OCI-M1 (cell line): ENCODE results near the gene MINDY4.
"Not testable (repeated sequence)": the region's sequence is repeated elsewhere in the genome, so short reads cannot be mapped to it uniquely, and the experiment has no call there.

Experiments used
- DNase-seq: peaks from one replicate; lab custom pipeline; 2025; lab: John Stamatoyannopoulos, UW

Gene MINDY4

DNA sequence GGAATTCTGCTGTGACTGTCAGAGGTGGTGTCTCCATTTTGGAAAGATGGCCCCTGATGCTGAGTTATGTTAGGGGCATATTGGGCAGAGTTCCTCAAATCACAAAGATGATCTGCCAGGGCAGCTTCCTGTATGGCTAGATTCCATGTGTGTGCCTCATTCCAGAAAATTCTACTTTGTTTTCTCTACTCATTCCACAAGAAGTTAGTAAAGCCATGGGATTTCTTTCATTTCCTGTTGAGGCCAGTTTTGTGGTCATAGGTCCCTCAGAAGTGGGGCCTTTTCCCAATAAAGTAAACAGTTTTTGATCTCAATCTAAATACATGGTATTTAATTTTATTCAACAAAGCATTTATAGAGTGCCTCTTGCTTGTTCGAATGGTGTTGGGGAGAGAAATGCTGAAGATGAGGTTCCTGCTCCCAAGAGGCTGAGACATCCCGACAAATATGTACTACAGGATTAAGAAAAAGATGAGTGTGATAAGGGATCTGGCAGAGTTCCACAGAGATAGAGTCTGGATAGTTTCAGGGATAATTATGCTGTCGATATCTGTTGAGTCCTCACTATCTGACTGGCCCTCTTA, 33.0 kb downstream of the MINDY4 start:
- DNase-seq: no peak

DNA sequence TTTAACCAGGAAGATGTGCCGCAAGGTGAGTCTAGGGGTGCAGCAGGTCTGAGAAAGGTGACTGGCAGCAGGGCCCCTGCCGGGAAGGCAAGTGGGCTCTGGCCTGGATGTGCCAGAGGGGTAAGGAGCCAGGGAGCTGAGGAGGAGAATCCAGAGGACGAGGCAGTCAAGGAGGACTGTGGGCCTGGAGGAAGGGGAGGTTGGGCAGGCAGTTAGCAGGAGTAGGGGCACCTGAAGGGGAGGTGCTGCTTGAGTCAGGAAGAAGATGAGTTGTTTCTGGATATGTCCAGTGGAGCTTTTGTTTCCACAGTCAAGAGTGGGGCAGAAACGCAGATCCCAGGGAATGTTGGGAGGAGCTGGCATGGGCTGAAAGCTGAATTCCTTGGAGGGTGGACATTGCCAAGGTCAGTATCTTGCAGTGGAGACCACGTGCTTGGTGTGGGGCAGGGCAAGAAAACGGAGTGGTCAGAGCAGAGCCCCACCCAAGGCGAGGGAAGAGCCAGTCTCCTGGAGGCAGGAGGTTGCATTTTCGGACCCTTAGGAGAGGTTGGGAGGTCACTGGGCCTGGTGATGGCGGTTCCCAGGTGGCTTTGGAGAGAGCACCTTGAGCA, 34.0 kb downstream of the MINDY4 start:
- no peak for DNase-seq

DNA sequence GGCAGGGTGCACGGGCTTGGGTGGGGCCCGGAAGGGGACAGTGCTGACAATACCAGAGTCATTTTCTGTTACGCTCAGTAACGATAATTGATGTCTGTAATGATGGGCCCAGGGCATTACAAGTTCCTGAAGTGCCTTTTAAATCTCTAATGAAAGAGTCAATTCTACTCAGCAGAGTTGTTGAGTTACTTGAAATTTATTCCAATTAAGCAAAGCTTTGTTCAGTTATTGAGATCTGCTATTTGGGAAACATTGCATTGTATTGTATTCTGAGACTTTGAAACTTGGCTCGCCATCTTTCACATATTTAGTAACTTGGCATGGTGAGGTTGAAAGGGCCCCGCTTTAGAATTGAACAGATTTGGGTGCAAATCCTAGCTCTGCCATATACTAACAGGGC, 34.7 kb downstream of the MINDY4 start:
- DNase-seq: no peak

DNA sequence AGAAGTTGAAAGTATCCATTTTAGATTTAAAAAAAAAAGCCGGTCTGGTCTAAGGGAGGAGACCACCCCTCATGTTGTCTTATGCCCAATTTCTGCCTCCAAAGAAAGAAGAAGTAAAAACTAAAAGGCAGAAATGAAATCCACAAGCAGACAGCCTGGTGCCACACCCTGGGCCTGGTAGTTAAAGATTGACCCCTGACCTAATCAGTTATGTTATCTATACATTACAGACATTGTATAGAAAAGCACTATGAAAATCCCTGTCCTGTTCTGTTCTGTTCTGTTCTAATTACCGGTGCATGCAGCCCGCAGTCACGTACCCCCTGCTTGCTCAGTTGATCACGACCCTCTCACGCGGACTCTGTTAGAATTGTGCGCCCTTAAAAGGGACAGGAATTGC, 36.3 kb downstream of the MINDY4 start:
- peak; percentile 54 for DNase-seq

DNA sequence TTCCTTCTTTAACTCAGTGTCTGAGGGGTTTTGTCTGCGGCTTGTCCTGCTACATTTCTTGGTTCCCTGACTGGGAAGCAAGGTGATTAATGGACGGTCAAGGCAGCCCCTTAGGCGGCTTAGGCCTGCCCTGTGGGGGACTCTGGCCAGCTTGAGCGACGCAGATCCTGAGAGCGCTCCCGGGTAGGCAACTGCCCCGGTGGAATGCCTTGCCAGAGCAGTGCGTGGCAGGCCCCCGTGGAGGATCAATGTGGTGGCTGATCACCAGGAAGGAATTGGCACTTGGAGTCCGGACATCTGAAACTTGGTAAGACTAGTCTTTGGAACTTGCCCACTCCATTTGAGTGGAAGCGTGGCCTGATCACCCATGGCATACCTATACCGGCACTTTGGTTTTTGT, 36.7 kb downstream of the MINDY4 start:
- DNase-seq: not testable (repeated sequence)

DNA sequence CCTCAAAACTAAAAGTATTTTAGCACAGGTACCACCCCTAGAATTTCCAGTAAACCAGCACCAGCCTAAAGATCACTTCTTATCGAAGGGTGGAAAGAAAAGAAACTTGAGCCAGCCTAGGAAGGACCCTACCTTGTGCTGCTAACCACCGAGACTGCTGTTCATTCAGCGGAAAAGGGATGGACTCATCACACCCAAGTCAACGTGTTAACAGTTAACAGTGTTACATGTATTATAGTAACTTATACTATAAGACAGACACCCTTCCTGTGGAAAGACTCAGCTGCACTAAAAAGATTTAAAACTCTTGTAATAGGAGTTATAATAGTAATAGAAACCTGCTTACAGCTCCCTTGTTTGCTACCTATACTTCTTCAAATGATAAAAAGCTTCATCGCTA, 39.8 kb downstream of the MINDY4 start:
- no peak for DNase-seq

DNA sequence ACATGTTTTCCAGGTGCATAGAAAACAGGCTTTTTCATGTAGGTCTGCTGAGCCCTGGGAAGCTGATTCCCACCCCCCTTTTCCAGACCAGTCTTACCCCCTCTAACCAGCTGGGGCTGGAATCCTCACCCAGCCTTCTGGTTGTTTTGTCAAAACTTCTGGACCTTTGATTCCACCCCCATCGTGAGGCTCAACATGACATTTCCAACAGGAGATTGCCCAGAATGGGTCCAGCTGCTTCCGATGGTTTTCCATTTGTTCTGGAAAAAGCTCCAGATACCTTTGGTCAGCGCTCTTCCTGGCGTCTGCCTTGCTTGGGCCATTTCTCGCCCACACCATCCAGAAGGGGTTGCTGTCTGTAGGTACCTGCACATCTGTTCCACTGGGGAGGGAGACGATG, 41.5 kb downstream of the MINDY4 start:
- no peak for DNase-seq

DNA sequence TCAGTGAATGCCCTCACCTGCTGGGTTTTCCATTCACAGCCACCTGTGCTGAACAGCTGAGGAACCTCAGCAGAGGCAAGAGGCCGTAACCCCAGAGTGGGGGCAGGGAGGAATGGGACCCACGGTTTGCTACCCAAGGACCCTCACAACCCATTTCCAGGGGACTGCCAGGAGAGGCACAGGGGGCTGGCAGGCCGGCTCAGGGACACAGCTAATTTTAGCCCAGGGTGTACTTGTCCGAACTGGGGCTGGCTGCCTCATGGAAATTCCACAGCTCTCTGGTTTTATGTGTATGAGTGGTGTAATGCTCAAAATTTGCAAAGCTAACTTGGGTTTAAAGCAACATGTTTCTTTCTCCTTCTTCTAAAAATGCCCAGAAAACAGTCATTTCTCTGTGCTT, 42.2 kb downstream of the MINDY4 start:
- DNase-seq: no peak

DNA sequence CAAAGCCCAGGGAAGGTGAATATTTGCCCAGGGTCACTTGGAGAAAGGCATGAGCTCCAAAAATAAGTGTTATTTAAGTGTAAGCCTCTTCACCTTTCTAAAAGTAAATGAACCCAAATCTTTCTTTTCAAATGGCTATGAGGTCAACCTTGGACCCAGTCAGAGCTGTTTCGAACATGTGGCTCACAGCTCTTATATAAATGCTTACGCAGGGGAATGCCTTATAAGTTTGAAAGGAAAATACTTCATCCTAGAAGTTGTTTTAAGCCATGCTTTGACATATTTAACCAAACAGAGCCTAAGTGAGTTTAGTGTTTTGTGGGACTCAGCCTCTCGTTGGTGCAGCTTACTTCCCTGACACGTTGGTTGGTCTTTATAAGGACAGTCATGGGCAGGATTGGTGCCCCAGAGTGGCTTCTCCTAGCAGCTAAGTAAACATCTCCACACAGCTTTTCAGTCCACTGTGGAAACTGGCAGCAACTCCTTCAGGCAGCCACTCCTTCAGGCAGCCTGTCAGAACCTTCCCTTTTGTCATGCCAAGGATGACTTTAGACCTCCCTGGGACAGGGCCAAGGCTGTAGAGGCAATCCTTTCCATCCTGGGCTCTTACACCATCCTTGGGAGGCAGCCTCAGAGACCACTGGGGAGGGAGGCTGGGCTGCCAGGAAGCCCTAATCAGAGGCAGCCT, 43.6 kb downstream of the MINDY4 start:
- no peak for DNase-seq

DNA sequence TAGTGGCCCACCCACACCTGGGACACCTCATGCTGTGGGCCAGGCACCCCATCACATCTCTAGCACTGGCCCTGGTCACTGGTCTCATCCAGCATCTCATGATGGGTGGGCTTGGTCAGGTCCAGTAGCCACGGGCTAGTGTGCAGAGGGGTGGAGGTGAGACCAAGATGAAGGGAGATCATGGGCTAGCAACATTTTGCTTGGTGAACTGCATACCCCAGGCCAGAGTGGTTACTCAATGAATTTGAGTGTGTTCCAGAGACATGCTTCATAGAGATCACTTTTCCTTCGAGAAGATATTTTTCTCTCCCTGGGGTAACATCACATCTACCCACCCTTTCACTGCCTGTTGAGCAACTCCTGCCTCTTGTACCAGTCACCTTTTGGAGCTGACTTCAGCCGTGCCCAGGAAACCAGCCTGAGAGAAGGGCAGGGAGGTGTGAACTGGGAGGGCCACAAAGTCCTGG, 44.2 kb downstream of the MINDY4 start:
- DNase-seq: no peak

DNA sequence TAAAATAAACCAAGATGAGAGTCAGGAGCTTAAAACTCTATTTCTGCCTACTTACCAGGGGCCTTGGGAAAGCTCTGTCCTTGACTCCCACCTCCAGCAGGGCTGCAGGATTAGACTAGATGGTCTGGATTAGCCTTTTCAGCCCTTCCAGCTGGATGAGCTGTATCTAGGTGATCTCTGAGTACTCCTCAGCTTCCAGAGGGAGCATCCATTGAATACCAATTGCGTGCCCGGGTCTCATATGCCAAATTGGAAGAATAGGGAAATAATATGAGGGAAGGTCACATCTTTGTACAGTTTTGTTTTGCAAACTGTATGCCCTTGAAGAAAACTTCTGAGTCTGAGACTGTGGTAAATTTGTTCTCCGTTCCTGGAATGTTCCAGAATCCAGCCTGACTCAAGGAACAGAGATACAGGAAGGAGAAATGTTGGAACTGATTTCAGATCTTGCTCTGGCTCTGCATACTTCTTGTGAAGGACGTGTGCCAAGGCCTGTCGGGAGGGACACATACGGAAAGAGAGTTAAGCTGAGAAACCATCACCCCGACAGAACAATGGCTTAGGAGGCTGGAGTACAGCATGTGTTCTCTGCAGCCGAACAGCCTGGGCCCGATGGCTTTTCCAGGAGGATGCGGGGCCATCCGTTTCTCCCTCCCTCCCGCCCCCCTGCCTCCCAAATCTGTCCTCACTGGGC, 44.9 kb downstream of the MINDY4 start:
- no peak for DNase-seq

DNA sequence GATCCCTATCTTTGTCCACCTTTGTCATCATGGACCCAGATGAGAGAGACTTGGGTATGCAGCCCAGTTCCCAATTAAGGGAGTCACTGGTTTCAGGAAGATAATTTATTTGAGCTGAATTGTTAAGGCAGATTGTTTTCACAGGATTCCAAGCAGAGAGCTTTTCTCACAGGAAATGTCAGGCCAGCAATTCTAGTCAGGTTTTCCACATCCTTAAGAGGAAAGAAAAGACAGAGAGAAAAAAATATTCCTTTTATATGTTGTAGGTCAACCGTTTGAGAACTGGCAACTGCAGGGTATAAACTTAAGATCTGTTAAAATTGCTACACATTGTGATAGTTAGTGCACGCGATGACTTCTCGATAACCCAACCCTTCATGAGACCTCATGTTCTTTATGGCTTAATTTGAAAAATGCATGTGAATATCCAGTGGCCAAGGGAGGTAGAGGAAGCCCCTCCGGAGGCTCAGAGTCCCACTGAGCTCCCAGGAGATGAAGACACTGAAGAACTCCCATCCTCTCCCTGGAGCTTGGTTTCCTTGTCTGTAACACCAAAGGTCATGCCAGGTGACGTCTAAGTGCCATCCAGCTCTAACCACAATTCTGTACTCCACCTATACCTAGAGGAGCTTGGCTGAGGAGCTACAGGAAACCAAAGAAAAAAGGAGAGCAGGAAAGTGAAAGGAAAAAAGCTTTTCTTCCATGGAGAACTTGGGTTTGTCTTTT, 45.6 kb downstream of the MINDY4 start:
- DNase-seq: no peak

DNA sequence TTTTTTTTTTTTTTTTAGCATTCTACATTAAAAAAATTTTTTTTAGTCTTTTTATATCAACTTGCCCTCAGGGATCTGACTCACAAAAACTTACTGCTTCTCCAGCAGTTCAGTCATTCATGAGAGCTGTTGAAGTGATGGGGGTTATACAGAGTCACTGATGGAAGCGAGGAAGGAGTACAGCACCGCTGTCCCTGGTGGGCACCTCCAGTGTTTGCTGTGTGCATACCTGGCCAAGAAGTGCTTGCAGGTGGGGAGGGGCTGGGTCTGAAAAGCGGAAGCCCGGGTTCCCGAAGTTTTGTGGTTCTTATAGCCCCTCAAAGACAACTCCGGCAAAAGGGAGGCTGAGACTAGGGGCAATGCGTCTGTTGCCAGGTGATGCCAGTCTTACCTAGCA, 46.2 kb downstream of the MINDY4 start:
- no peak for DNase-seq

DNA sequence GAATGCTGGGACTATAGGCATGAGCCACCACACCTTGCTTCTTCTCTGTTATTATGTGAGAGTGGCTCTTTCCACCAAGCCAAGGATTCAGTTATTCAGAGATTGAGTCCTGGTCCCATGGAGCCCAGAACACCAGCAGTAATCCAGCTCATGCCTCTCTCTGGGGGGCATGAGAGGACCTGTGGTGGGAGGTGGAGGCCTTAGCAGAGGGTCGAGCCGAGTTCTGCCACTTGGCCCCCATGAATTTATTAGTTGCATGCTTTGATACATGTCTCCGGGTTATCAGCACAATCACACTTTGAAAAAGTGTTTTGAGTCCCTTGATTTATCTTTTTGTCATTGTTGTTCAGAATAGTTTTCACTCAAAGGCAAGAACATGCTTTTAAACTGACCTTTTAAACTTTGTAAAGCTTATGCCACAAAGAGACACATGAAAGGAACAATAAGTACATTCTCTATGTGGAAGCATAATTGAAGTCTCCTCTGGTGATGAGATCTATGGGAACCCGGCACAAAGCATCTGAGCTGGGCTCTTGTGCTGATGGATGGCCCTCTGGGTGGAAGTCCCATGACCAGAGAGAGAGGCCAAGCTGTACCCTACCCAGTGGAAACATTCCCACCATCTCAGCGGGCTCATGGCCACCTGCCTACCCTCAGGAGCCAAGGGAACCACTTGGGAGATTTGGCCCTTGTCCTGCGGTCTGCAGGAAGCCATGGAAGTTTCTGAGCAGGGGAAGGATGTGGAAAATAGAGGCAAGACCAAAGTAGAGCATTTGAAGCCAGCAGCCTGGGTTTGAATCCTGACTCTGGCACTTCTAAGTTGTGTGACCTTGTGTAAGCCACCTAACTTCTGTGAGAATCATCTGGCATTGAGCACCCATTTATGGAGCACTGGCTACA, 53.9 kb downstream of the MINDY4 start:
- DNase-seq: no peak

DNA sequence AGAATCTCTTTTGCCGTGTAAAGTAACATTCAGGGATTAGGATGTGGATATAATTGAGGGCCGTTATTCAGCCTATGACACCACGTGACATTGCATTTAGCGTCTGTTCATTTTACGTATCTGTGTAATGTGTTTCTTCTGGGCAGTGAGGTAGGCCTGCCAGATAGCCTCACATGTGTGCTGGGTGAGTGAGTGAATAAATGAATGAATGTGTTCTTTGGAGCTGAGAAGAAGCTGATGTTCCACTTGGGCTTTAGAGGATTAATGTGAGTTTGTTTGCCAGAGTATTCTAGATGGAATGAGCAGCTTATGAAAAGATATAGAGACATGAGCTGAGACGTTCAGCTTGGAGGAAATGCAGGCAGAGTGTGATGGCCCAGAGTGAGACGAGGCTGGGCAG, 55.0 kb downstream of the MINDY4 start:
- no peak for DNase-seq

DNA sequence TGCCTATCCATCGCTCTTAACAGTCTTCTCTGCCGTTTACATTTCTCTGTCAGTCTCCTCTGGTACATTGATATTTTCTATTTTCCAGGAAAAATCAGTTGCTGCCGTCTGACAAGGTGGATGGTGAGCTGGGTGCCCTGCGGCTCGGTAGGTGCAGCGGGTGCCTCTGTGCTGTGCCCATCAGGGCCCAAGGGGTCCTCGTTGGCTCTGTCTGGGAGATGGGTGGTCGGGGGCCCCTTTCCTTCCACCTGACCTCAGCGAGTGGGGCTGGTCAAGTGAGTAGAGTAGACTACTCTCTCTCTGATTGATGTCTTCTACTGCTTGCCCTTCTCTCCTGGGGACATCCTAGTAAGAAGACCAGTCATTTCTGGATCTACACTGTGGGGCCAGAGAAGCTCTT, 57.4 kb downstream of the MINDY4 start:
- no peak for DNase-seq

DNA sequence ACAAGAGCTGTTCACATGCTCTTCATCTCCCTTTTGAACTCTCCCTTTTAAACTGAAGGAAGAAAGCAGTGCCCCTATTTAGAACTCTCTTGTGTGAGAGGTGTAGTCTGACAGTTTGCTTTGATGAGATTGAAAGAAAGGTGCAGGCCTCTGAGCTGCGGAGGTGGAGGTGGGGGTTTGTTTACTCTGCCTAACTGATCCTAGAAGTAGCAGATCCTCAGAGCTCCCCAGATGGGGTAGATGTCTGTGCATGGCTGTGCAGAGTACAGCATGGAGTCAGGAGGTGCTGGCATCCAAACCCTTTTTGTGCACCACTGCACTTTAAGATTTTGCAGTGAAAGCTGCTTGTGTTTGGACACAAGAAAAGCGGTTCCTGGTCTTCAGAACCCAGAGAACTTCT, 58.3 kb downstream of the MINDY4 start:
- no peak for DNase-seq

DNA sequence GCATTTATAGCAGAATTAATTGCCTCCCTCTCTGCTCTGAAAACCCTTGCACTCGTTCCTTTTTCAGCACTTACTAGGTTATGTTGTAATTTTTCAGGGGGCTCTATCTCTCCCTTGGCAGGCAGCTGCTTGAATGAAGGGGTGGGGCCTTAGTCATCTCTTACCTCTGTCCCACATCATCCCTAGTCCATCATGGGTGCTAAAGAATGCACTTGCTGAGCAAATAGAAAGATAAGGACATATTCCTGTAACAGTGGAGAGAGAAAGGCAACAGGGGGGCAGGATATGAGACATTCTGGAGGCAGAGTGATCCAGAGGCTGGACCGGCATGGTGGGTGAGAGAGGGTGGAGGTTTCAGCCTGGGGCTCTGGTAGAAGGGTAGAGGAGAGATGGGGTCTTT, 60.0 kb downstream of the MINDY4 start:
- DNase-seq: no peak

DNA sequence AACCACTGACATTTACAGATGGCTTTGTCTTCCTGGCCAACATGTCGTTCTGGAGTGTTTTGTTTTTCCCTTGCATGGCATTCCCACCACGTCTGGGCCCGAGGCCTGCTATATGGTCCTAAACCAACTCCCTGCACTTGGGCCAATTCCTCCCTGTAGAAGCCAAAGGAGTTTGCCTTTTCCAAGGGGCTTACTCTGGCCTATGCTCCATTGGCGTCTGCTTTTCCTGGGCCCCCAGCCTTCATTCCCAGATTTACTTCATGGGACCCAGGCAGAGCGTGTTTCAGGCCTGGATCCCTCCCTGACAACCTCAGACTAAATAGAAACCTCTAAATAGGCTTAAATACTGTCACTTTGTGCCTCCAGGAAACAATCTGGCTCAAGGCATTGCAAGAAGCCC, 60.7 kb downstream of the MINDY4 start:
- DNase-seq: no peak

DNA sequence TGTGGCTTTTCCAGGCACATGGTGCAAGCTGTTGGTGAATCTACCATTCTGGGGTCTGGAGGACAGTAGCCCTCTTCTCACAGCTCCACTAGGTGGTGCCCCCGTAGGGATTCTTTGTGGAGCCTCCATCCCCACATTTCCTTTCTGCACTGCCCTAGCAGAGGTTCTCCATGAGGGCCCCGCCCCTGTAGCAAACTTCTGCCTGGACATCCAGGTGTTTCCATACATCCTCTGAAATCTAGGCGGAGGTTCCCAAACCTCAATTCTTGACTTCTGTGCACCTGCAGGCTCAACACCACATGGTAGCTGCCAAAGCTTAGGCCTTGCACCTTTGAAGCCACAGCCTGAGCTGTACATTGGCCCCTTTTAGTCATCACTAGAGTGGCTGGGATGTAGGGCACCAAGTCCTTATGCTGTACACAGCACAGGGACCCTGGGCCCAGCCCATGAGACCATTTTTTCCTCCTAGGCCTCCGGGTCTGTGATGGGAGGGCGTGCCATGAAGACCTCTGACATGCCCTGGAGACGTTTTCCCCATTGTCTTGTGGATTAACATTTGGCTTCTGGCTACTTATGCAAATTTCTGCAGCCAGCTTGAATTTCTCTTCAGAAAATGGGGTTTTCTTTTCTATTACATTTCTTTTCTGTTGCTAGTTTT, 62.9 kb downstream of the MINDY4 start:
- not testable (repeated sequence) for DNase-seq

DNA sequence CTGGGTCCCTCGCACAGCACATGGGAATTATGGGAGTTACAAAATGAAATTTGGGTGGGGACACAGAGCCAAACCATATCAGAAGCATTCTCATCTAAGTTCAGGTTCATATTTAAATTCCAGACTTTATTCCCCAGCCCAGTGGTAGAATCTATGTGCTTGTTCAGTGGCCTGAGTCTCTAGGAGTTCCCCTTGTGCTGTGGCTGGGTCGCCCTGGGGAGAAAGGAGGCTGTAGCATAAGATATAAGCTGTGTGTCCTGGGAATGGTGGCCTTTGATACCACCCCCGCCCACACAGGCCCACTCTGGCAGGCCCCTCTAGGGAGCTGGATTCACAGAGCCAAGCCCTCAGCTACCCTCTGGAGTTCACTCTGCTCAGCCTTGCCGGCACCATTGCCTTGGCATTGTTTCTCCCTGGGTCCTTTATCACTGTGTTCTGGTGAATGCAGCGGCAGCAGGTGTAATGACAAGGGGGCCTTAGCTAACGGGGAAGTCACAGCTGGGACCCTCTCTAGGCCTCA, 64.2 kb downstream of the MINDY4 start:
- no peak for DNase-seq
